ENCODE data around the gene SYT10.
"Not testable (repeated sequence)": the region's sequence is repeated elsewhere in the genome, so short reads cannot be mapped to it uniquely, and the experiment has no call there.

Gene SYT10

GRCh38 chr12:33431648-33432047 is 8.0 kb downstream of the SYT10 start:
- Mint-ChIP-seq H3K27me3 (peaks cover 1% of the 10 kb centered on the region), H3K9me3 (no peaks in the 10 kb centered on the region), H3K4me1 (ENCODE audit: low read depth) (no peaks in the 10 kb centered on the region), H3K4me3 (no peak overlapping the region), H3K36me3 (ENCODE audit: low read depth) (no peaks in the 10 kb centered on the region), H3K27ac (no peak overlapping the region)
- intact Hi-C loops (cut with micrococcal nuclease), result no loop called here

GRCh38 chr12:33429468-33429867 is 10.2 kb downstream of the SYT10 start:
- H3K4me1 Mint-ChIP-seq (ENCODE audit: low read depth), result no peaks in the 10 kb centered on the region
- no peaks in the 10 kb centered on the region for H3K36me3 Mint-ChIP-seq (ENCODE audit: low read depth)
- peaks cover 1% of the 10 kb centered on the region for H3K27me3 Mint-ChIP-seq
- no peak overlapping the region for H3K27ac Mint-ChIP-seq
- H3K9me3 Mint-ChIP-seq, result no peaks in the 10 kb centered on the region
- H3K4me3 Mint-ChIP-seq, result no peak overlapping the region
- intact Hi-C loops (cut with micrococcal nuclease), result no loop called here

GRCh38 chr12:33427071-33427470 is 12.5 kb downstream of the SYT10 start:
- intact Hi-C loops (cut with micrococcal nuclease), result no loop called here
- Mint-ChIP-seq H3K27ac (no peak overlapping the region), H3K9me3 (no peaks in the 10 kb centered on the region), H3K36me3 (ENCODE audit: low read depth) (no peaks in the 10 kb centered on the region), H3K4me1 (ENCODE audit: low read depth) (no peaks in the 10 kb centered on the region), H3K27me3 (peaks cover 1% of the 10 kb centered on the region), H3K4me3 (no peak overlapping the region)

- no peaks in the 10 kb centered on the region for H3K9me3 Mint-ChIP-seq
- intact Hi-C loops (cut with micrococcal nuclease), result no loop called here
- no peaks in the 10 kb centered on the region for H3K36me3 Mint-ChIP-seq (ENCODE audit: low read depth)
- peaks cover 1% of the 10 kb centered on the region for H3K27me3 Mint-ChIP-seq
- no peak overlapping the region for H3K27ac Mint-ChIP-seq
- no peak overlapping the region for H3K4me3 Mint-ChIP-seq
- H3K4me1 Mint-ChIP-seq (ENCODE audit: low read depth), result no peaks in the 10 kb centered on the region
Observed at GRCh38 chr12:33423706-33424105, 15.9 kb downstream of the SYT10 start.

- H3K4me3 Mint-ChIP-seq; H3K27ac Mint-ChIP-seq; intact Hi-C loops (cut with micrococcal nuclease); H3K4me1 Mint-ChIP-seq (ENCODE audit: low read depth); H3K36me3 Mint-ChIP-seq (ENCODE audit: low read depth); H3K27me3 Mint-ChIP-seq: not testable (repeated sequence)
- peaks cover 16% of the 10 kb centered on the region for H3K9me3 Mint-ChIP-seq
Observed at GRCh38 chr12:33412410-33412809, 27.2 kb downstream of the SYT10 start.

GRCh38 chr12:33383503-33383902 is 56.1 kb downstream of the SYT10 start:
- Mint-ChIP-seq H3K27me3 (no peaks in the 10 kb centered on the region), H3K4me3 (no peak overlapping the region), H3K27ac (no peak overlapping the region), H3K36me3 (ENCODE audit: low read depth) (no peaks in the 10 kb centered on the region), H3K4me1 (ENCODE audit: low read depth) (no peaks in the 10 kb centered on the region), H3K9me3 (no peaks in the 10 kb centered on the region)
- intact Hi-C loops (cut with micrococcal nuclease), result no loop called here

- Mint-ChIP-seq H3K4me1 (ENCODE audit: low read depth) (no peaks in the 10 kb centered on the region), H3K27ac (no peak overlapping the region), H3K9me3 (no peaks in the 10 kb centered on the region), H3K27me3 (no peaks in the 10 kb centered on the region), H3K4me3 (no peak overlapping the region), H3K36me3 (ENCODE audit: low read depth) (no peaks in the 10 kb centered on the region)
- intact Hi-C loops (cut with micrococcal nuclease), result no loop called here
Observed at GRCh38 chr12:33376153-33376552, 63.5 kb downstream of the SYT10 start.

GRCh38 chr12:33370318-33370717 is 69.3 kb downstream of the SYT10 start:
- no peak overlapping the region for H3K4me3 Mint-ChIP-seq
- intact Hi-C loops (cut with micrococcal nuclease), result no loop called here
- no peak overlapping the region for H3K27ac Mint-ChIP-seq
- no peaks in the 10 kb centered on the region for H3K36me3 Mint-ChIP-seq (ENCODE audit: low read depth)
- no peaks in the 10 kb centered on the region for H3K4me1 Mint-ChIP-seq (ENCODE audit: low read depth)
- no peaks in the 10 kb centered on the region for H3K9me3 Mint-ChIP-seq
- H3K27me3 Mint-ChIP-seq, result no peaks in the 10 kb centered on the region

- Mint-ChIP-seq H3K4me3 (no peak overlapping the region), H3K36me3 (ENCODE audit: low read depth) (no peaks in the 10 kb centered on the region), H3K9me3 (no peaks in the 10 kb centered on the region), H3K27ac (no peak overlapping the region), H3K27me3 (no peaks in the 10 kb centered on the region), H3K4me1 (ENCODE audit: low read depth) (no peaks in the 10 kb centered on the region)
- intact Hi-C loops (cut with micrococcal nuclease), result no loop called here
Observed at GRCh38 chr12:33357181-33357580, 82.4 kb downstream of the SYT10 start.

GRCh38 chr12:33349791-33350190 is 89.8 kb downstream of the SYT10 start:
- intact Hi-C loops (cut with micrococcal nuclease), result no loop called here
- H3K4me3 Mint-ChIP-seq, result no peak overlapping the region
- no peaks in the 10 kb centered on the region for H3K4me1 Mint-ChIP-seq (ENCODE audit: low read depth)
- H3K36me3 Mint-ChIP-seq (ENCODE audit: low read depth), result no peaks in the 10 kb centered on the region
- H3K27ac Mint-ChIP-seq, result no peak overlapping the region
- H3K9me3 Mint-ChIP-seq, result peaks cover 29% of the 10 kb centered on the region
- no peaks in the 10 kb centered on the region for H3K27me3 Mint-ChIP-seq

- H3K9me3 Mint-ChIP-seq, result peaks cover 29% of the 10 kb centered on the region
Observed at GRCh38 chr12:33331961-33332398, 107.6 kb downstream of the SYT10 start.

GRCh38 chr12:33330940-33331339 is 108.7 kb downstream of the SYT10 start:
- Mint-ChIP-seq H3K36me3 (ENCODE audit: low read depth) (no peaks in the 10 kb centered on the region), H3K9me3 (peaks cover 29% of the 10 kb centered on the region), H3K4me3 (no peak overlapping the region), H3K27me3 (no peaks in the 10 kb centered on the region), H3K4me1 (ENCODE audit: low read depth) (no peaks in the 10 kb centered on the region), H3K27ac (no peak overlapping the region)
- intact Hi-C loops (cut with micrococcal nuclease), result no loop called here

More at GRCh38 chr12:33331961-33332398, 107.6 kb downstream of the SYT10 start:
- H3K4me1 Mint-ChIP-seq (ENCODE audit: low read depth); H3K27me3 Mint-ChIP-seq; H3K4me3 Mint-ChIP-seq; H3K27ac Mint-ChIP-seq; H3K36me3 Mint-ChIP-seq (ENCODE audit: low read depth); intact Hi-C loops (cut with micrococcal nuclease): not testable (repeated sequence)

Data from dendritic cell treated with granulocyte-macrophage colony-stimulating factor and Interleukin-4, amounts not matched to agents 40 ng/mL and 50 ng/mL, for 4 days (primary cell).